ENCODE measurements around the gene FBXO31.

FBXO31 gene

GRCh38 chr16:87305505-87306391 lies 77.8 kb downstream of the FBXO31 start:
- DNase-seq: no peak

GRCh38 chr16:87304951-87305350 lies 78.6 kb downstream of the FBXO31 start:
- no peak for DNase-seq

GRCh38 chr16:87303962-87304521 lies 79.5 kb downstream of the FBXO31 start:
- DNase-seq: no peak

GRCh38 chr16:87303431-87303930 lies 80.1 kb downstream of the FBXO31 start:
- no peak for DNase-seq

GRCh38 chr16:87298857-87299465 lies 84.6 kb downstream of the FBXO31 start:
- no peak for DNase-seq

GRCh38 chr16:87297918-87298631 lies 85.5 kb downstream of the FBXO31 start:
- no peak for DNase-seq

- no peak for DNase-seq
These were observed 86.2 kb downstream of the FBXO31 start for GRCh38 chr16:87297407-87297806.

GRCh38 chr16:87295661-87296531 lies 87.7 kb downstream of the FBXO31 start:
- DNase-seq: no peak

GRCh38 chr16:87295259-87295658 lies 88.3 kb downstream of the FBXO31 start:
- DNase-seq: no peak

GRCh38 chr16:87293990-87294389 lies 89.6 kb downstream of the FBXO31 start:
- no peak for DNase-seq

GRCh38 chr16:87291944-87292343 lies 91.6 kb downstream of the FBXO31 start:
- DNase-seq: no peak

GRCh38 chr16:87288753-87289362 lies 94.7 kb downstream of the FBXO31 start:
- no peak for DNase-seq

GRCh38 chr16:87286839-87287626 lies 96.5 kb downstream of the FBXO31 start:
- no peak for DNase-seq

- no peak for DNase-seq
These were observed 99.4 kb downstream of the FBXO31 start for GRCh38 chr16:87284183-87284582.

GRCh38 chr16:87279094-87279658 lies 104.4 kb downstream of the FBXO31 start:
- no peak for DNase-seq

GRCh38 chr16:87278191-87279093 lies 105.1 kb downstream of the FBXO31 start:
- DNase-seq: peak; percentile 58 to 62
